ENCODE measurements around the gene GIMAP4. TPM values are rescaled to one million over a fixed set of nuclear protein-coding genes. Genes with fewer than 3 reads are reported as not detected.

GIMAP4 gene
- total RNA-seq, 1 donor from 2014 or later: not detected

- Mint-ChIP-seq H3K36me3 (ENCODE audit: low read depth) (no peaks in the 10 kb centered on the region), H3K27ac (ENCODE audit: unreplicated experiment) (no peak overlapping the region), H3K9me3 (ENCODE audit: low read depth) (peaks cover 9% of the 10 kb centered on the region), H3K4me1 (ENCODE audit: low read depth) (no peaks in the 10 kb centered on the region), H3K4me3 (ENCODE audit: unreplicated experiment) (no peak overlapping the region), H3K27me3 (ENCODE audit: low read depth) (no peaks in the 10 kb centered on the region)
- TF ChIP-seq CTCF (IDR thresholded peaks at IDR 0.05): no peak
- no peak for DNase-seq (ENCODE audit: low spot score)
Observed at GRCh38 chr7:150620061-150620460, 52.9 kb downstream of the GIMAP4 start.

GRCh38 chr7:150620617-150621371 lies 53.6 kb downstream of the GIMAP4 start:
- H3K36me3 Mint-ChIP-seq (ENCODE audit: low read depth): no peaks in the 10 kb centered on the region
- no peaks in the 10 kb centered on the region for H3K4me1 Mint-ChIP-seq (ENCODE audit: low read depth)
- no peak for TF ChIP-seq CTCF (IDR thresholded peaks at IDR 0.05)
- H3K27me3 Mint-ChIP-seq (ENCODE audit: low read depth): no peaks in the 10 kb centered on the region
- no peak overlapping the region for H3K27ac Mint-ChIP-seq (ENCODE audit: unreplicated experiment)
- no peak overlapping the region for H3K4me3 Mint-ChIP-seq (ENCODE audit: unreplicated experiment)
- peaks cover 9% of the 10 kb centered on the region for H3K9me3 Mint-ChIP-seq (ENCODE audit: low read depth)
- DNase-seq (ENCODE audit: low spot score): no peak

- Mint-ChIP-seq H3K27me3 (ENCODE audit: low read depth) (no peaks in the 10 kb centered on the region), H3K27ac (ENCODE audit: unreplicated experiment) (no peak overlapping the region), H3K4me1 (ENCODE audit: low read depth) (no peaks in the 10 kb centered on the region), H3K4me3 (ENCODE audit: unreplicated experiment) (no peak overlapping the region), H3K9me3 (ENCODE audit: low read depth) (peaks cover 9% of the 10 kb centered on the region), H3K36me3 (ENCODE audit: low read depth) (no peaks in the 10 kb centered on the region)
- no peak for TF ChIP-seq CTCF (IDR thresholded peaks at IDR 0.05)
- DNase-seq (ENCODE audit: low spot score): no peak
Observed at GRCh38 chr7:150621376-150621775, 54.2 kb downstream of the GIMAP4 start.

Other genes starting within 250 kb of the GIMAP4 start
- gene LRRC61, start 244.0 kb upstream of the GIMAP4 start, total RNA-seq: 1.5 to 1.7 TPM in 2 of 3 replicates, not detected in the other
- gene ACTR3C, start 243.8 kb upstream of the GIMAP4 start, total RNA-seq: 0.25 to 0.85 TPM in 2 of 3 replicates, not detected in the other
- 1.4 to 1.9 TPM (median 1.8 TPM) in 3 replicates for gene RARRES2, start 225.8 kb upstream of the GIMAP4 start, total RNA-seq
- 59.5 to 65.8 TPM (median 63.4 TPM) in 3 replicates for gene REPIN1, start 198.6 kb upstream of the GIMAP4 start, total RNA-seq
- gene ZNF775, start 188.1 kb upstream of the GIMAP4 start, total RNA-seq: 4.3 to 6.5 TPM (median 6.0 TPM) in 3 replicates
- not detected in 3 replicates for gene GIMAP8, start 116.8 kb upstream of the GIMAP4 start, total RNA-seq
- not detected in 3 replicates for gene GIMAP7, start 52.5 kb upstream of the GIMAP4 start, total RNA-seq
- not detected in 3 replicates for gene GIMAP6, start 65.0 kb downstream of the GIMAP4 start, total RNA-seq
- gene GIMAP2, start 118.3 kb downstream of the GIMAP4 start, total RNA-seq: not detected in 3 replicates
- not detected in 3 replicates for gene GIMAP1, start 149.2 kb downstream of the GIMAP4 start, total RNA-seq
- not detected in 3 replicates for gene GIMAP5, start 170.0 kb downstream of the GIMAP4 start, total RNA-seq
- gene TMEM176B, start 233.0 kb downstream of the GIMAP4 start, total RNA-seq: 0.36 to 0.37 TPM in 2 of 3 replicates, not detected in the other
- not detected in 3 replicates for gene TMEM176A, start 233.4 kb downstream of the GIMAP4 start, total RNA-seq

All from chondrocyte (in vitro differentiated cells).